HG02943 (cell line): ENCODE results near the gene TCF7L2.

Experiments used
- ATAC-seq: cut with Tn5 transposase; IDR thresholded peaks from one replicate; pipeline ENCODE4 v1.9.1; 2021; ENCODE audit warnings: mild to moderate bottlenecking, low read depth, moderate library complexity; ENCODE audit not compliant: unreplicated experiment

The TCF7L2 gene

GRCh38 chr10:113133497-113134115, 183.6 kb downstream of the TCF7L2 start:
- no peak for ATAC-seq

GRCh38 chr10:113135025-113135424, 185.0 kb downstream of the TCF7L2 start:
- ATAC-seq, result no peak

GRCh38 chr10:113137941-113138685, 188.1 kb downstream of the TCF7L2 start:
- ATAC-seq, result no peak

GRCh38 chr10:113138937-113139585, 189.0 kb downstream of the TCF7L2 start:
- no peak for ATAC-seq

- ATAC-seq, result no peak
Measured at GRCh38 chr10:113139699-113140098, 189.7 kb downstream of the TCF7L2 start.

GRCh38 chr10:113140143-113141011, 190.3 kb downstream of the TCF7L2 start:
- ATAC-seq, result no peak

- ATAC-seq, result no peak
Measured at GRCh38 chr10:113142601-113143362, 192.7 kb downstream of the TCF7L2 start.

- ATAC-seq, result no peak
Measured at GRCh38 chr10:113144576-113144975, 194.5 kb downstream of the TCF7L2 start.

GRCh38 chr10:113148071-113148825, 198.2 kb downstream of the TCF7L2 start:
- ATAC-seq, result no peak

- ATAC-seq, result no peak
Measured at GRCh38 chr10:113148901-113149300, 198.9 kb downstream of the TCF7L2 start.

GRCh38 chr10:113149626-113150025, 199.6 kb downstream of the TCF7L2 start:
- ATAC-seq, result no peak

GRCh38 chr10:113151190-113151666, 201.2 kb downstream of the TCF7L2 start:
- no peak for ATAC-seq

- ATAC-seq, result no peak
Measured at GRCh38 chr10:113153493-113154102, 203.6 kb downstream of the TCF7L2 start.

GRCh38 chr10:113157441-113157840, 207.4 kb downstream of the TCF7L2 start:
- ATAC-seq, result no peak

- ATAC-seq, result no peak
Measured at GRCh38 chr10:113158183-113158582, 208.1 kb downstream of the TCF7L2 start.

- no peak for ATAC-seq
Measured at GRCh38 chr10:113159563-113159962, 209.5 kb downstream of the TCF7L2 start.

- ATAC-seq, result no peak
Measured at GRCh38 chr10:113160641-113161040, 210.6 kb downstream of the TCF7L2 start.

GRCh38 chr10:113161066-113161465, 211.0 kb downstream of the TCF7L2 start:
- ATAC-seq, result no peak

- no peak for ATAC-seq
Measured at GRCh38 chr10:113162960-113163359, 212.9 kb downstream of the TCF7L2 start.
